ENCODE data around the gene LRRC38.

- TF ChIP-seq RNF2 (IDR thresholded peaks at IDR 0.05; ENCODE audit: borderline replicate concordance, low read depth, low read length, missing control alignments, poor library complexity, severe bottlenecking) (no peak), SIN3A (conservative IDR thresholded peaks at IDR 0.05 in 1 of 2, IDR thresholded peaks at IDR 0.05 in 1 of 2; ENCODE audit: low read depth in 1 of 2, low read length in 2 of 2) (no peak), MAX (IDR thresholded peaks at IDR 0.05) (no peak), RAD21 (IDR thresholded peaks at IDR 0.05 in 1 of 2, conservative IDR thresholded peaks at IDR 0.05 in 1 of 2; ENCODE audit: low read depth in 2 of 2, low read length in 2 of 2) (no peak), CTCF (IDR thresholded peaks at IDR 0.05; ENCODE audit: control extremely low read depth in 1 of 3, insufficient read depth in 1 of 3, low read depth in 1 of 3, low read length in 3 of 3) (no peak), ZNF274 (IDR thresholded peaks at IDR 0.05; ENCODE audit: borderline replicate concordance, extremely low read depth, low read length) (no peak), POLR2A (IDR thresholded peaks at IDR 0.05; ENCODE audit: control extremely low read depth in 1 of 2, low read depth in 2 of 2, low read length in 2 of 2) (no peak), EZH2 (IDR thresholded peaks at IDR 0.05; ENCODE audit: low read depth, low read length, severe bottlenecking) (no peak)
Measured at GRCh38 chr1:13514821-13515220, 1.0 kb upstream of the LRRC38 start.
